HEK293 (cell line): ENCODE measurements around the gene EFCAB11.
A peak's percentile ranks its signal among the peaks of the same experiment; 100 is the strongest.

ENCODE experiments used
- CTCF ChIA-PET: fragments of 350-600 bp; formaldehyde crosslinking; extraction: SDS; loops from one replicate; lab custom pipeline; 2021; ENCODE audit warnings: antibody characterized with exemption; lab: Yijun Ruan, JAX
- POLR2A ChIA-PET: fragments of 300-600 bp; formaldehyde crosslinking; extraction: SDS; loops from one replicate; lab custom pipeline; 2020; ENCODE audit warnings: antibody characterized with exemption, inconsistent platforms; lab: Yijun Ruan, JAX
- H3K27ac ChIP-seq: fragments of 200-500 bp; sonication (Bioruptor generic); 2 replicates; pipeline ENCODE4 v1.5.1; 2014; ENCODE audit warnings: low read depth, low read length, control low read depth, inconsistent platforms; ENCODE audit errors: extremely low read depth
- H3K36me3 ChIP-seq, 2 experiments: fragments of 200-500 bp in 1 of 2; sonication (Bioruptor generic) in 1 of 2; 1 replicate in 1 of 2; 2 replicates in 1 of 2; pipeline ENCODE4 v1.5.1; 2014 to 2017; ENCODE audit warnings: inconsistent platforms in 2 of 2, low read length in 2 of 2; ENCODE audit not compliant: control insufficient read depth in 2 of 2, insufficient read depth in 1 of 2
- H3K4me1 ChIP-seq: fragments of 200-500 bp; sonication (Bioruptor generic); 2 replicates; pipeline ENCODE4 v1.5.1; 2014; ENCODE audit warnings: mild to moderate bottlenecking, low read length, inconsistent platforms; ENCODE audit not compliant: control insufficient read depth, insufficient read depth
- H3K4me3 ChIP-seq: 2 replicates; pipeline ENCODE4 v1.5.1; 2011; ENCODE audit warnings: low read depth, mild to moderate bottlenecking, control low read depth, low read length, moderate library complexity
- H3K9me3 ChIP-seq: fragments of 200-500 bp; sonication (Bioruptor generic); 2 replicates; pipeline ENCODE4 v1.5.1; 2014; ENCODE audit warnings: low read depth, low read length, inconsistent platforms; ENCODE audit not compliant: control insufficient read depth, insufficient read depth
- GLI4 ChIP-seq: fragments of 450-650 bp; formaldehyde crosslinking; IDR thresholded peaks from 2 replicates; pipeline ENCODE4 v1.5.1; 2016; ENCODE audit warnings: missing biosample characterization, missing genetic modification characterization
- IKZF3 ChIP-seq: fragments of 450-650 bp; IDR thresholded peaks from 2 replicates; pipeline ENCODE4 v1.5.0; 2018; ENCODE audit warnings: missing biosample characterization, mild to moderate bottlenecking, missing genetic modification characterization, moderate library complexity
- KLF17 ChIP-seq: fragments of 450-650 bp; formaldehyde crosslinking; IDR thresholded peaks from 2 replicates; pipeline ENCODE4 v1.5.1; 2016; ENCODE audit warnings: missing biosample characterization, missing genetic modification characterization
- KLF9 ChIP-seq: fragments of 450-650 bp; formaldehyde crosslinking; IDR thresholded peaks from 2 replicates; pipeline ENCODE4 v1.5.1; 2016; ENCODE audit warnings: missing biosample characterization, missing genetic modification characterization, low read depth
- SCRT2 ChIP-seq: fragments of 450-650 bp; formaldehyde crosslinking; IDR thresholded peaks from 2 replicates; pipeline ENCODE4 v1.5.1; 2016; ENCODE audit warnings: missing biosample characterization, missing genetic modification characterization
- SP2 ChIP-seq: fragments of 450-650 bp; formaldehyde crosslinking; IDR thresholded peaks from 2 replicates; pipeline ENCODE4 v1.5.1; 2016; ENCODE audit warnings: missing biosample characterization, missing genetic modification characterization
- TRIM28 ChIP-seq: IDR thresholded peaks from 2 replicates; pipeline ENCODE4 v1.6.1; 2011; ENCODE audit warnings: low read length, control low read depth, borderline replicate concordance
- YY1 ChIP-seq: fragments of 450-650 bp; formaldehyde crosslinking; IDR thresholded peaks from 2 replicates; pipeline ENCODE4 v1.5.1; 2018; ENCODE audit warnings: missing biosample characterization, missing genetic modification characterization
- ZBTB20 ChIP-seq: fragments of 450-650 bp; formaldehyde crosslinking; IDR thresholded peaks from 2 replicates; pipeline ENCODE4 v1.5.1; 2016; ENCODE audit warnings: missing biosample characterization, missing genetic modification characterization
- ZBTB49 ChIP-seq: fragments of 450-650 bp; formaldehyde crosslinking; IDR thresholded peaks from 2 replicates; pipeline ENCODE4 v1.5.1; 2016; ENCODE audit warnings: missing biosample characterization, missing genetic modification characterization, low read depth
- ZBTB7A ChIP-seq: fragments of 450-650 bp; formaldehyde crosslinking; IDR thresholded peaks from 2 replicates; pipeline ENCODE4 v1.5.1; 2016; ENCODE audit warnings: low read depth, missing biosample characterization, missing genetic modification characterization
- ZNF114 ChIP-seq: fragments of 450-650 bp; formaldehyde crosslinking; IDR thresholded peaks from 2 replicates; pipeline ENCODE4 v1.5.0; 2017; ENCODE audit warnings: missing biosample characterization, missing genetic modification characterization
- ZNF132 ChIP-seq: fragments of 450-650 bp; formaldehyde crosslinking; IDR thresholded peaks from 2 replicates; pipeline ENCODE4 v1.5.1; 2017; ENCODE audit warnings: missing biosample characterization, missing genetic modification characterization, borderline replicate concordance
- ZNF175 ChIP-seq: fragments of 450-650 bp; formaldehyde crosslinking; IDR thresholded peaks from 2 replicates; pipeline ENCODE4 v1.5.1; 2016; ENCODE audit warnings: missing biosample characterization, missing genetic modification characterization
- ZNF214 ChIP-seq: fragments of 450-650 bp; formaldehyde crosslinking; IDR thresholded peaks from 2 replicates; pipeline ENCODE4 v1.5.1; 2017; ENCODE audit warnings: missing biosample characterization, mild to moderate bottlenecking, missing genetic modification characterization, borderline replicate concordance
- ZNF239 ChIP-seq: fragments of 450-650 bp; formaldehyde crosslinking; IDR thresholded peaks from 2 replicates; pipeline ENCODE4 v1.5.1; 2016; ENCODE audit warnings: missing biosample characterization, missing genetic modification characterization
- ZNF311 ChIP-seq: fragments of 450-650 bp; formaldehyde crosslinking; IDR thresholded peaks from 2 replicates; pipeline ENCODE4 v1.5.1; 2017; ENCODE audit warnings: missing biosample characterization, missing genetic modification characterization, borderline replicate concordance
- ZNF350 ChIP-seq: fragments of 450-650 bp; formaldehyde crosslinking; IDR thresholded peaks from 2 replicates; pipeline ENCODE4 v1.5.0; 2017; ENCODE audit warnings: missing biosample characterization, mild to moderate bottlenecking, missing genetic modification characterization
- ZNF366 ChIP-seq: fragments of 450-650 bp; formaldehyde crosslinking; conservative IDR thresholded peaks from 2 replicates; pipeline ENCODE4 v1.5.1; 2016; ENCODE audit warnings: missing biosample characterization, missing genetic modification characterization
- ZNF555 ChIP-seq: fragments of 450-650 bp; formaldehyde crosslinking; conservative IDR thresholded peaks from 2 replicates; pipeline ENCODE4 v1.5.1; 2017; ENCODE audit warnings: missing biosample characterization, mild to moderate bottlenecking, missing genetic modification characterization, inconsistent platforms
- ZNF558 ChIP-seq: fragments of 450-650 bp; formaldehyde crosslinking; IDR thresholded peaks from 2 replicates; pipeline ENCODE4 v1.5.1; 2016; ENCODE audit warnings: missing biosample characterization, missing genetic modification characterization
- ZNF623 ChIP-seq: fragments of 450-650 bp; formaldehyde crosslinking; IDR thresholded peaks from 2 replicates; pipeline ENCODE4 v1.5.1; 2016; ENCODE audit warnings: missing biosample characterization, missing genetic modification characterization
- ZNF654 ChIP-seq: fragments of 450-650 bp; formaldehyde crosslinking; IDR thresholded peaks from 2 replicates; pipeline ENCODE4 v1.5.1; 2016; ENCODE audit warnings: low read depth, missing biosample characterization, missing genetic modification characterization
- ZNF677 ChIP-seq: fragments of 450-650 bp; IDR thresholded peaks from 2 replicates; pipeline ENCODE4 v1.5.0; 2018; ENCODE audit warnings: missing biosample characterization, mild to moderate bottlenecking, missing genetic modification characterization, moderate library complexity
- ZNF707 ChIP-seq: fragments of 450-650 bp; formaldehyde crosslinking; IDR thresholded peaks from 2 replicates; pipeline ENCODE4 v1.5.1; 2016; ENCODE audit warnings: missing biosample characterization, missing genetic modification characterization
- ZNF785 ChIP-seq: fragments of 450-650 bp; formaldehyde crosslinking; IDR thresholded peaks from 2 replicates; pipeline ENCODE4 v1.5.1; 2016; ENCODE audit warnings: missing biosample characterization, missing genetic modification characterization
- TF ChIP-seq, protein P1 (sequence below): fragments of 450-650 bp; formaldehyde crosslinking; IDR thresholded peaks from 2 replicates; pipeline ENCODE4 v1.5.1; 2016; ENCODE audit warnings: missing biosample characterization, missing genetic modification characterization

The EFCAB11 gene

DNA sequence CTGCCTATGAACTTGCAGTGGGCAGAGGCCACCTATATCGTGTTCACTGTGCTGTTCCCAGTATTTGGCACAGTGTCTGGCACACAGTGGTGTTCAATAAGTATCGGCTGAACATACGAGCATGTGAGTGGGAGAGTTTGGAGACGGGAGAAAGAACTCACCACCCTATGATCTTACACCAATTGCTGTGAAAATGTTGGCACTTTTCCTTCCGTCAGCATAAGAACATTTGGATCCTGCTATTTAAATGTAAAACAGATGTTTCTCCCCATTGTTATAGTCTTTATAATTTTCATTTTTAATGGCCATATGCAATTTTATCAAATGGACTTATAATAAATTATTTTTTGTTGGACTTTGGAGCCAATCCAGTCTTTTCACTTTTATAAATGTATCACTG, 144.4 kb downstream of the EFCAB11 start (continued):
- TF ChIP-seq ZNF239 (tag by site-specific recombination) (no peak), ZNF132 (tag by site-specific recombination) (no peak), ZNF311 (tag by site-specific recombination) (no peak), IKZF3 (tag by site-specific recombination) (no peak), ZNF175 (tag by site-specific recombination) (no peak), ZBTB7A (no peak), ZNF623 (tag by site-specific recombination) (no peak), ZBTB20 (no peak), SP2 (tag by site-specific recombination) (no peak), ZNF654 (no peak), GLI4 (tag by site-specific recombination) (no peak), YY1 (tag by site-specific recombination) (no peak), ZNF558 (tag by site-specific recombination) (no peak), ZNF555 (tag by site-specific recombination) (no peak)

GRCh38 chr14:89807892-89808291, 146.6 kb downstream of the EFCAB11 start:
- Histone ChIP-seq H3K9me3 (no peaks in the 10 kb centered on the region), H3K4me3 (no peak overlapping the region), H3K27ac (no peak overlapping the region), H3K4me1 (no peaks in the 10 kb centered on the region), H3K36me3 (no peaks in the 10 kb centered on the region)
- ChIA-PET POLR2A (no interaction called here), CTCF (no interaction called here)
- no peak for TF ChIP-seq ZNF677 (tag by site-specific recombination)

DNA sequence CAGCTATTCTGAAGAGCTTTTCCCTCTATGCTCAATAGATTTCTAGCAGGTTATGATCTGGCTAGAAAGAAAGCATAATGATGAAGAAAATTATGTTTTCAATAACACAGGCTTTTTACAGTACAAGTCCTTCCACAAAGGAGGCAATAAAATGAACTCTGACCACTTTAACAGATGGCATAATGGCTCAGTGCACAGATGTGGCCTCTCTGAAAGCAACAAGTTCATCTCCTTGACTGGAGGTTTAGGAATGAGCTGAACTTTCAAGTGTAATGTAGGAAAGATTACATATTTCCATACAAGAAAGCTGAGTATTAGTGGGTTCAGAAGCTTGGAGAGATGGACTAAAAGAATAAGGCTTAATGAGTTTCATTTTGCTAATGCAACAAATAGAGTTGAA, 147.4 kb downstream of the EFCAB11 start:
- CTCF ChIA-PET, result no interaction called here

GRCh38 chr14:89806451-89806850, 148.1 kb downstream of the EFCAB11 start:
- H3K27ac ChIP-seq, result no peak overlapping the region
- no peaks in the 10 kb centered on the region for H3K36me3 ChIP-seq
- no peaks in the 10 kb centered on the region for H3K4me1 ChIP-seq
- POLR2A ChIA-PET, result interaction anchor here (1.4 kb wide), 1 partner anchor 46 kb away, joined by 3 read pairs; no protein-coding TSS in a partner anchor
- no peaks in the 10 kb centered on the region for H3K9me3 ChIP-seq
- H3K4me3 ChIP-seq, result no peak overlapping the region
- CTCF ChIA-PET, result no interaction called here
- no peak for TF ChIP-seq ZNF114 (tag by site-specific recombination)
- no peak for TF ChIP-seq ZNF350
- TF ChIP-seq ZBTB49, result no peak
- no peak for TF ChIP-seq ZNF366 (tag by site-specific recombination)
- no peak for TF ChIP-seq ZNF707 (tag by site-specific recombination)
- no peak for TF ChIP-seq KLF9 (tag by site-specific recombination)
- TF ChIP-seq, protein P1, sequence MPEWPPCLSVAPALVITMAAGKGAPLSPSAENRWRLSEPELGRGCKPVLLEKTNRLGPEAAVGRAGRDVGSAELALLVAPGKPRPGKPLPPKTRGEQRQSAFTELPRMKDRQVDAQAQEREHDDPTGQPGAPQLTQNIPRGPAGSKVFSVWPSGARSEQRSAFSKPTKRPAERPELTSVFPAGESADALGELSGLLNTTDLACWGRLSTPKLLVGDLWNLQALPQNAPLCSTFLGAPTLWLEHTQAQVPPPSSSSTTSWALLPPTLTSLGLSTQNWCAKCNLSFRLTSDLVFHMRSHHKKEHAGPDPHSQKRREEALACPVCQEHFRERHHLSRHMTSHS (tag by site-specific recombination), result no peak
- no peak for TF ChIP-seq ZNF214 (tag by site-specific recombination)
- no peak for TF ChIP-seq TRIM28

More for the DNA sequence above, 147.4 kb downstream of the EFCAB11 start:
- POLR2A ChIA-PET, result no interaction called here
- no peak overlapping the region for H3K4me3 ChIP-seq
- TF ChIP-seq ZNF785 (no peak), KLF17 (tag by site-specific recombination) (no peak), SCRT2 (tag by site-specific recombination) (peak; percentile 55)
- no peaks in the 10 kb centered on the region for H3K36me3 ChIP-seq
- H3K27ac ChIP-seq, result no peak overlapping the region
- no peaks in the 10 kb centered on the region for H3K9me3 ChIP-seq
- H3K4me1 ChIP-seq, result no peaks in the 10 kb centered on the region
